GM23248 (cell line): ENCODE data around the gene MISP3. TPM values are rescaled to one million over a fixed set of nuclear protein-coding genes. Genes with fewer than 3 reads are reported as not detected.

ENCODE experiments used
- DNase-seq: peaks from one replicate; pipeline ENCODE4 v3.0.0-alpha.2; 2015
- H2AFZ ChIP-seq: fragments of 200-600 bp; sonication (generic); 2 replicates; pipeline ENCODE4 v1.6.1; 2016; ENCODE audit warnings: antibody characterized with exemption
- H3F3A ChIP-seq: fragments of 200-600 bp; sonication (generic); 2 replicates; pipeline ENCODE4 v1.6.1; 2016; ENCODE audit warnings: mild to moderate bottlenecking, antibody characterized with exemption, mixed run types; ENCODE audit not compliant: insufficient read depth
- H3K27ac ChIP-seq: fragments of 200-600 bp; sonication (generic); 2 replicates; pipeline ENCODE4 v1.5.1; 2016; ENCODE audit warnings: mild to moderate bottlenecking
- H3K27me3 ChIP-seq: fragments of 200-600 bp; sonication (generic); replicated peaks from 2 replicates; pipeline ENCODE4 v1.6.1; 2016; ENCODE audit warnings: mild to moderate bottlenecking; ENCODE audit not compliant: insufficient read depth
- H3K36me3 ChIP-seq: fragments of 200-600 bp; sonication (generic); 2 replicates; pipeline ENCODE4 v1.6.1; 2016; ENCODE audit warnings: low read depth, mild to moderate bottlenecking
- H3K4me1 ChIP-seq: fragments of 200-600 bp; sonication (generic); 2 replicates; pipeline ENCODE4 v1.6.1; 2016; ENCODE audit warnings: mild to moderate bottlenecking; ENCODE audit not compliant: insufficient read depth
- H3K4me2 ChIP-seq: fragments of 200-600 bp; sonication (generic); one replicate; pipeline ENCODE4 v1.6.1; 2016; ENCODE audit warnings: mild to moderate bottlenecking; ENCODE audit not compliant: unreplicated experiment
- H3K4me3 ChIP-seq: fragments of 200-600 bp; sonication (generic); 2 replicates; pipeline ENCODE4 v1.5.1; 2016; ENCODE audit warnings: mild to moderate bottlenecking
- H3K79me2 ChIP-seq: fragments of 200-600 bp; sonication (generic); 2 replicates; pipeline ENCODE4 v1.6.1; 2016; ENCODE audit warnings: mild to moderate bottlenecking; ENCODE audit not compliant: insufficient read depth
- H3K9ac ChIP-seq: fragments of 200-600 bp; sonication (generic); 2 replicates; pipeline ENCODE4 v1.6.1; 2016; ENCODE audit warnings: mild to moderate bottlenecking
- H3K9me2 ChIP-seq: fragments of 200-600 bp; sonication (generic); 2 replicates; pipeline ENCODE4 v1.6.1; 2016; ENCODE audit warnings: mixed run types, mild to moderate bottlenecking, moderate library complexity; ENCODE audit not compliant: insufficient read depth
- H3K9me3 ChIP-seq: fragments of 200-600 bp; sonication (generic); one replicate; pipeline ENCODE4 v1.6.1; 2017; ENCODE audit warnings: low read depth
- H4K20me1 ChIP-seq: fragments of 200-600 bp; sonication (generic); 2 replicates; pipeline ENCODE4 v1.6.0; 2016; ENCODE audit not compliant: insufficient read depth
- EZH2 ChIP-seq: fragments of 200-600 bp; sonication (generic); IDR thresholded peaks from 2 replicates; pipeline ENCODE4 v1.6.1; 2018; ENCODE audit warnings: antibody characterized with exemption, mild to moderate bottlenecking; ENCODE audit not compliant: insufficient read depth, poor library complexity, severe bottlenecking
- EZH2phosphoT487 ChIP-seq: fragments of 200-600 bp; sonication (generic); IDR thresholded peaks from 2 replicates; pipeline ENCODE4 v1.6.1; 2018; ENCODE audit warnings: antibody characterized with exemption, moderate library complexity, mild to moderate bottlenecking, low read depth; ENCODE audit not compliant: insufficient read depth
- WGBS, 2 experiments: methylation state at CpG; one replicate each; pipeline ENCODE4 v1.1.6; 2015 to 2017; ENCODE audit warnings: low lambda C conversion rate in 2 of 2, low coverage in 1 of 2; ENCODE audit errors: missing lambda C conversion rate in 2 of 2; 5-methylcytosine and 5-hydroxymethylcytosine counted together
- in situ Hi-C: fragments of 300-500 bp; cut with MboI; formaldehyde crosslinking; loops from 2 replicates; pipeline ENCODE4 v1.15.0; 2020
- polyA plus RNA-seq: library from polyadenylated mRNA; unstranded; fragments of >200 nt; fragmentation: Nextera tagmentation; extraction: Ambion mirVana; gene quantifications from 2 replicates; pipeline ENCODE4 v1.2.1, GENCODE V29; 2016
- total RNA-seq: library from RNA; depleted of rRNA; stranded (reverse); fragments of >200 nt; shearing (Covaris generic); gene quantifications from 2 replicates; pipeline ENCODE4 v1.2.3, GENCODE V29; 2014; rRNA removed

MISP3 gene
- total and polyA plus RNA-seq, 2 experiments from 2014 or later: 1.3 to 2.7 TPM

DNA sequence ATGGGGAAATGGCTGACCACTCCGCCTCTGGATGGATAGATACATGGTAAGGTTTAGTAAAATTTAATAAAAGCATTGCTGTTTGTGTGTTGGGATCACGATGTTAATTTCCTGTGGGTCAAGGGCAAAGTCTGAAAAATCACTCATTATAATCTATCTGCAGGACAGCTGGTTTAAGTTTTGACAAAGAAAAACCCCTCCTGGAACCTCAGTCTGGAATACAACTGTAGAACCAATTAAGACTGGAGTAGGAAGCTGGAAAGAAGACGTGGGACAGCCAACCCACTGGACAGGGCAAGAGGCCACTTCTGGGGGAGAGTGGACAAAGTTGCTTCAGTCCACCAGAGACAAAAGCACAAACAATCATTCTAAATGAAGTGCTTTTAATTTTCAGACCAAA is 46.6 kb downstream of the MISP3 start:
- TF ChIP-seq EZH2phosphoT487 (no peak), EZH2 (no peak)
- in situ Hi-C loops: no loop called here
- DNase-seq: no peak

DNA sequence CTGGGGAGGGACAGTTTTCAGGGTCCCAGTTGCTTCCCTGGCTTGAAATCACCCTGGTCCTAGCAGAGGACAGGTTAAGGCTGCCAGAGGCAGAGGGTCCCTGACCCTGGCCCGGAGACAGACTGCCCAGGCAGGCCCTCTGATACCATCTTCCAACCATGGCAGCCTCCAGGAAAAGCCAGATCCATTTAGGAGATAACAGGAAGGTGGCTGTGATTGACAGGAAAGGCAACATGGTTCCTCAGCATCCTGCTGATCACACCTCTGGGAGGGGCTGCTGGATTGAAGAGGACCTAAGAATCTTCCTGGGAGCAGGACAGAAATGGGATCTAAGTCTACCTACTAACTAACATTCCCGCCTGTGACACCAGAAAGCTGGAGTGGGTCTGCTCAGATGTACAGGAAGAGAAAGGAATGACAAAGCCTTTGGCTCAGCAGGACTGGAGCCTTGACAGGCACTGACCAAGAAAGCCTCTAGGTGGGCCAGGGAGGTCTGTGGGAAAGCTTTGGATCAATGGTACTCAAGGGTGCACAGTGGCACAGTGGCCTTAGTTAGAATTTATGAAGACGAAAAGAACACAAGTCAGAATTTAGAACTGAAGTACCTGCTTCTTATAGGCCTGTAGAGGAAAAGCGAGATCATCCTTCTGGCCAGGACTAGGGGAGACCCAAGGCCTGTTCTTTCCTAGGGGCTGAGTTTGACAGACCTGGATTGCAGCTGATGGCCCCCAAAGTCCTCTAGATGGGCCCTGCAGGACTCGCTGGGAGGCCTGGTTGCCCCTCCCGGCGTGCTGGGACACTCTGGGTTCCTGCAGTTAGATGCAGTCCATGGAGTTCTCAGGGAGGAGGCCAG is 47.3 kb downstream of the MISP3 start:
- Histone ChIP-seq H3K4me2 (peak overlapping the region; percentile 61), H3K4me1 (peaks cover 25% of the 10 kb centered on the region), H4K20me1 (no peaks in the 10 kb centered on the region), H3K79me2 (peaks cover 25% of the 10 kb centered on the region), H3K9me2 (no peaks in the 10 kb centered on the region), H3K9ac (peak overlapping the region; percentile 87), H3K9me3 (no peaks in the 10 kb centered on the region), H3K36me3 (no peaks in the 10 kb centered on the region), H3K27me3 (no peaks in the 10 kb centered on the region), H3F3A (peaks cover 12% of the 10 kb centered on the region), H3K27ac (peak overlapping the region; percentile 94), H3K4me3 (no peak overlapping the region), H2AFZ (peak overlapping the region; percentile 83; the same call in 1 of the 2 replicates)
- no peak for DNase-seq
- TF ChIP-seq EZH2phosphoT487: no peak
- TF ChIP-seq EZH2: no peak
- 73 to 76% methylated on average over 7 of the region's 7 CpGs for WGBS, 2 experiments
- in situ Hi-C loops: no loop called here

More for the DNA sequence above, 46.6 kb downstream of the MISP3 start:
- Histone ChIP-seq H3K79me2 (peaks cover 32% of the 10 kb centered on the region), H2AFZ (peak overlapping the region; percentile 83), H4K20me1 (no peaks in the 10 kb centered on the region), H3K4me1 (peaks cover 25% of the 10 kb centered on the region), H3K27me3 (no peaks in the 10 kb centered on the region), H3K9me2 (no peaks in the 10 kb centered on the region), H3K9me3 (no peaks in the 10 kb centered on the region), H3K4me2 (peak overlapping the region; percentile 61), H3K4me3 (peak overlapping the region; percentile 74), H3F3A (peaks cover 12% of the 10 kb centered on the region), H3K9ac (peak overlapping the region; percentile 87), H3K36me3 (no peaks in the 10 kb centered on the region), H3K27ac (peak overlapping the region; percentile 94)
- WGBS, 2 experiments: 34 to 44% methylated on average over 3 of the region's 3 CpGs

DNA sequence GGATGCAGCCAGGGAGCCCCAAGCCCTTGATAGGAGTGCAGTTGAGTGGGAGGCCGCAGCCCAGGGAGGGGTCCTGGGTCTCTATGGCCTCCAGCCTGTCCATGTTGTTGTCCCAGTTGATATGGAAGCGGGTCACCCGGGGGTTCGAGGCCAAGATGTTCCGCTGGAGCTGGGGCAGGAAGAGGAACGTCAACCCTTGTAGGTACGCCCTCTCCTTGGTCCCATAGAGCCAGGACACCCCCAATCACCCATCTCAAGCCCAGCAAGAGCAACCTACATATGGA is 47.9 kb downstream of the MISP3 start:
- H3K4me2 ChIP-seq: no peak overlapping the region
- no peaks in the 10 kb centered on the region for H3K36me3 ChIP-seq
- H3K4me3 ChIP-seq: no peak overlapping the region
- peaks cover 19% of the 10 kb centered on the region for H3K79me2 ChIP-seq
- H3K9me3 ChIP-seq: no peaks in the 10 kb centered on the region
- TF ChIP-seq EZH2: no peak
- TF ChIP-seq EZH2phosphoT487: no peak
- no peak overlapping the region for H3K27ac ChIP-seq
- DNase-seq: no peak
- H3K9me2 ChIP-seq: no peaks in the 10 kb centered on the region
- H3K4me1 ChIP-seq: peaks cover 22% of the 10 kb centered on the region
- in situ Hi-C loops: no loop called here
- no peaks in the 10 kb centered on the region for H3K27me3 ChIP-seq
- no peaks in the 10 kb centered on the region for H4K20me1 ChIP-seq
- H3F3A ChIP-seq: peaks cover 12% of the 10 kb centered on the region
- no peak overlapping the region for H2AFZ ChIP-seq
- no peak overlapping the region for H3K9ac ChIP-seq
- 100% methylated on average over 6 to 7 of the region's 7 CpGs for WGBS, 2 experiments

GRCh38 chr19:14122924-14123323 is 50.3 kb downstream of the MISP3 start:
- in situ Hi-C loops: no loop called here
- TF ChIP-seq EZH2phosphoT487 (no peak), EZH2 (no peak)
- Histone ChIP-seq H3K9me3 (no peaks in the 10 kb centered on the region), H3K9me2 (no peaks in the 10 kb centered on the region), H3K79me2 (no peaks in the 10 kb centered on the region), H2AFZ (no peak overlapping the region), H3K27ac (no peak overlapping the region), H3K4me2 (no peak overlapping the region), H3K27me3 (no peaks in the 10 kb centered on the region), H4K20me1 (no peaks in the 10 kb centered on the region), H3K36me3 (no peaks in the 10 kb centered on the region), H3K4me3 (no peak overlapping the region), H3F3A (peaks cover 12% of the 10 kb centered on the region), H3K4me1 (peaks cover 9% of the 10 kb centered on the region), H3K9ac (no peak overlapping the region)
- WGBS, 2 experiments: 90 to 92% methylated on average over 6 of the region's 6 CpGs
- no peak for DNase-seq

Other genes with a start within 250 kb of the MISP3 start
- gene NANOS3, start 195.7 kb upstream of the MISP3 start, total RNA-seq: not detected in 2 replicates
- 2.7 TPM in 2 replicates for gene NANOS3, start 195.7 kb upstream of the MISP3 start, polyA plus RNA-seq
- gene BRME1, start 166.7 kb upstream of the MISP3 start, total RNA-seq: 0.11 TPM in 1 of 2 replicates, not detected in the other
- gene BRME1, start 166.7 kb upstream of the MISP3 start, polyA plus RNA-seq: 0.63 and 2.1 TPM in 2 replicates
- 20.6 and 22.8 TPM in 2 replicates for gene CC2D1A, start 166.6 kb upstream of the MISP3 start, total RNA-seq
- gene CC2D1A, start 166.6 kb upstream of the MISP3 start, polyA plus RNA-seq: 15.8 and 16.9 TPM in 2 replicates
- 6.2 and 9.2 TPM in 2 replicates for gene PODNL1, start 134.4 kb upstream of the MISP3 start, total RNA-seq
- gene PODNL1, start 134.4 kb upstream of the MISP3 start, polyA plus RNA-seq: 36.8 and 45.3 TPM in 2 replicates
- 10.6 and 11.5 TPM in 2 replicates for gene DCAF15, start 120.3 kb upstream of the MISP3 start, total RNA-seq
- gene DCAF15, start 120.3 kb upstream of the MISP3 start, polyA plus RNA-seq: 9.3 and 10.5 TPM in 2 replicates
- 1.9 and 2.5 TPM in 2 replicates for gene RFX1, start 66.5 kb upstream of the MISP3 start, total RNA-seq
- gene RFX1, start 66.5 kb upstream of the MISP3 start, polyA plus RNA-seq: 1.6 and 1.7 TPM in 2 replicates
- not detected in 2 replicates for gene RLN3, start 44.6 kb upstream of the MISP3 start, total RNA-seq
- gene RLN3, start 44.6 kb upstream of the MISP3 start, polyA plus RNA-seq: not detected in 2 replicates
- gene IL27RA, start 41.0 kb upstream of the MISP3 start, total RNA-seq: 7.5 and 8.5 TPM in 2 replicates
- gene IL27RA, start 41.0 kb upstream of the MISP3 start, polyA plus RNA-seq: 5.8 and 7.1 TPM in 2 replicates
- 0.25 TPM in 1 of 2 replicates, not detected in the other for gene PALM3, start 10.7 kb upstream of the MISP3 start, total RNA-seq
- gene PALM3, start 10.7 kb upstream of the MISP3 start, polyA plus RNA-seq: 0.15 TPM in 1 of 2 replicates, not detected in the other
- gene C19orf67, start 13.0 kb downstream of the MISP3 start, total RNA-seq: not detected in 2 replicates
- gene C19orf67, start 13.0 kb downstream of the MISP3 start, polyA plus RNA-seq: not detected in 2 replicates
- gene SAMD1, start 18.0 kb downstream of the MISP3 start, total RNA-seq: 42.5 and 50.8 TPM in 2 replicates
- gene SAMD1, start 18.0 kb downstream of the MISP3 start, polyA plus RNA-seq: 5.4 and 5.7 TPM in 2 replicates
- 37.4 and 67.8 TPM in 2 replicates for gene PRKACA, start 45.0 kb downstream of the MISP3 start, total RNA-seq
- 4.6 and 5.3 TPM in 2 replicates for gene PRKACA, start 45.0 kb downstream of the MISP3 start, polyA plus RNA-seq
- gene ASF1B, start 63.8 kb downstream of the MISP3 start, total RNA-seq: 7.6 and 11.2 TPM in 2 replicates
- gene ASF1B, start 63.8 kb downstream of the MISP3 start, polyA plus RNA-seq: 18.0 and 19.0 TPM in 2 replicates
- gene ADGRL1, start 133.4 kb downstream of the MISP3 start, total RNA-seq: 3.0 and 3.8 TPM in 2 replicates
- 0.75 and 1.0 TPM in 2 replicates for gene ADGRL1, start 133.4 kb downstream of the MISP3 start, polyA plus RNA-seq